Measurements from ENCODE around the gene MAGI1.
"Not testable (repeated sequence)": the region's sequence is repeated elsewhere in the genome, so short reads cannot be mapped to it uniquely, and the experiment has no call there.

MAGI1 gene

GRCh38 chr3:65899226-65899625 is 139.5 kb downstream of the MAGI1 start:
- DNase-seq, result no peak

DNA sequence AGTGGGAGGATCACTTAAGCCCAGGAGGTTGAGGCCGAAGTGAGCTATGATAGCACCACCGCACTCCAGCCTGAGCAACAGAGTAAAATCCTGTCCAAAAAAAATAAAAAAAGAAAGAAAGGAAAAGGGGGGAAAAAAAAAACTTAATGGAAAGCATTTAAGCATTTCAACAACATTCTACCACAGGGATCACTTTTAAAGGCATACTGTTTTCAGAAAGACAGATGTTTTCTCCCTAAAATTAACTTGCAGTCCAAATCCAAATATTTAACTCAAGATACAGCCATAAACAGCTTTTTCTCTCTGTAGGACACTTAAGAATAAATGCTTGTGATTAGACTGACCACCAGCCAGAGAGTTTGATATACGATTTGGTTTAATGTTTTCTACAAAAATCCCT is 141.0 kb downstream of the MAGI1 start:
- DNase-seq, result no peak

GRCh38 chr3:65896321-65896720 is 142.4 kb downstream of the MAGI1 start:
- DNase-seq, result no peak

DNA sequence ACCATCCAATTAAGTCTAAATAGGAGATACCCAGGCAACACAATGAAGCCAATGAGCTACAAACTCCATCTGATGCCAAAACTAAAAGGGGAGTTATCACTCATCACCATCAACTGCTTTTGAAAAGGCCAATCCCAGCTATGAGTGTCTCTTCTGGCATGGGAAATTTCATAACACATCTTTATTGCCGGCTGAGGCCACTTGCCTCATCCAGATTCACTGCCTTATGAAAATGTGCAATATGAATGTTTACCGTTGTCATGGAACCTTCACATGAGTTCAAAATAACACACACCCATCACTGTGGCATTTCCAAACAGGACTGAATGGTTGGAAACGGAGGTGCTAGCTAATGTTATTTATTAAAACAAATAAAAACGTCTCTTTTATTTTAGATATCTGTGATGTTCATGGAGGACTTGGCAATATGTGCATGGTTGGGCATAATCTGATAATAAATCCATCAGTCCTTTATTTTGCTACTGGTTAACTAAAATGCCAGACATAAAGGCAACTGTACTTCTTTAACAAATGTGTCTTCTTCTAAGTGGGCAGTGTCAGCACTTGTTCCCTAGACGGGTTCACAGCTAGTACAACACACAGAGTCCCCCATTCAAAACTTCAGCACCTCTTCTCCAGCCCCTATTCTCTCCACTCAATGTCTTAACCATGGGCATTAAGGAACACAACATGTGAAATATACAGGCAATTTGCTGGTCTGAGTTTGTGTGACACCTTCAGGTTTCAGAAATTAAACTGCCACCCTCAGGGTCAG is 143.9 kb downstream of the MAGI1 start:
- peak; percentile 47 for DNase-seq

DNA sequence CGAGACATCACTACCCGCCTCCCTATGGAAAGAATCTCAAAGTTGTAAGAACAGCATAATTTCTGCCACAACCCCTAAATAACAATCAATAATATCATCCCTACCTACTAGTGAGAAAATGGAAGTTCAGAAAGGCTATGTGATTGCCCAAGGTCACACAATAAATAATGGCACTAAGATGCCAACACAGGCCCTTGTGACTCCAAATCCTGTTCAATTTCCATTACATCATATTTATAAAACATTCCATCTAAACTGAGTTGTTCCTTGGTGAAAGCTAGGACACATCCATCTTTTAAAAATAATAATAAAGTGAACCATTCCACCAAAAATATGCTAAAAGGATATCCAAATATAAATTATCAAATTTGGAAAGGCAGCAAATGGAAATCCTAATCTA is 144.6 kb downstream of the MAGI1 start:
- no peak for DNase-seq

- no peak for DNase-seq
Measured at GRCh38 chr3:65893631-65894030, 145.1 kb downstream of the MAGI1 start.

DNA sequence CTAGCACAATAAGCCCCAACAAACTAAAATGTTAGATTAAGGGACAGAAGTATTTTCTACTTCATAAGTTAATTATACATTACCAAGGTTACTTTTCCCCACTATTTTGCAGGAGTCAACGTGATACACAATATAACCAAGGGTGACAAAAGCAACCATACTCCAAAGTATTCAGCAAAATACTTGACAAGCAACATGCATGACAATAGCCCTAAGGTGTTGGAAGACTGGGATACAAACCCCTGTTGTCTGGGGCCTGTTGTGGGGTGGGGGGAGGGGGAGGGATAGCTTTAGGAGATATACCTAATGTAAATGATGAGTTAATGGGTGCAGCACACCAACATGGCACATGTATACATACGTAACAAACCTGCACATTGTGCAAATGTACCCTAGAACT is 147.2 kb downstream of the MAGI1 start:
- not testable (repeated sequence) for DNase-seq

GRCh38 chr3:65890328-65890727 is 148.4 kb downstream of the MAGI1 start:
- no peak for DNase-seq

GRCh38 chr3:65889707-65890099 is 149.0 kb downstream of the MAGI1 start:
- DNase-seq, result no peak

- peak; percentile 78 for DNase-seq
Measured at GRCh38 chr3:65888980-65889706, 149.6 kb downstream of the MAGI1 start.

- DNase-seq, result no peak
Measured at GRCh38 chr3:65888196-65888595, 150.5 kb downstream of the MAGI1 start.

- DNase-seq, result no peak
Measured at GRCh38 chr3:65886391-65886790, 152.3 kb downstream of the MAGI1 start.

DNA sequence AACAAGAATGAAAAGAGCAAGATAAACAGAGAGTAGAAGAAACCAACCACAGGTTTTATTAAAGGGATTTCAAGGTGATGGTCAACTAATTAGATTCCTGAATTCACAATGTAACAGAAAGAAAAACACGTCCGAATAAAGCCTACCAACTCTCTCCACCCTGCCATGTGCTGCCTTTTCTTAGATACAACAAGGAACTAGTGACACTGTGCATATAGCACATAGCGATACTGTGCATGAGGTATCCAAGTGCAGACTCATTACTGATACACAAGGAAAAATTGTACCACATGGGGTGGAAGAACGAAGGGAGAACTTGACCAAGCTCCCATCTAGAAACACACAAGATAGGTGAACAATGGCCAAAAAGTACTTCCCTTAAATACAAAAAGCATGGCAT is 154.6 kb downstream of the MAGI1 start:
- no peak for DNase-seq

GRCh38 chr3:65883613-65884012 is 155.1 kb downstream of the MAGI1 start:
- DNase-seq, result peak; percentile 3

- no peak for DNase-seq
Measured at GRCh38 chr3:65880350-65880749, 158.4 kb downstream of the MAGI1 start.

- DNase-seq, result no peak
Measured at GRCh38 chr3:65879372-65879771, 159.3 kb downstream of the MAGI1 start.

GRCh38 chr3:65878831-65879230 is 159.9 kb downstream of the MAGI1 start:
- DNase-seq, result no peak

DNA sequence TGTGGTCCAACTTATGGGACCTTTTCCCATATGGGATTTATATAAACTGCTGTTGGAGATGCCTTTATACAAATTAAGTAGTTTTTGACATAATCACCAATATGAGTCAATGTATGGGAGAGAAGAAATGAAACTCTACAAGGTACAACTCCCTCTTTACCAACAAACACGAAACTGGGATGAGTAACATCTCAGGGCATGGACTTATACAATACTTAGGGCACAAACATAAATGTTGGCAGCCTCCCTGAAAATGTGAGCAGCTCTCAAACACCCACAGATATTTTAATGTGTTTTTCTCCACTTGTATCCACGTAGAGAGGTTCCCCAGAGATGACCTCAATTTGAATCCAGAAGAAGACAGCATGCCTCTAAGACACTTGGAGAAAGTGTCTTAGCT is 161.6 kb downstream of the MAGI1 start:
- DNase-seq, result no peak

GRCh38 chr3:65876028-65876420 is 162.7 kb downstream of the MAGI1 start:
- no peak for DNase-seq

GRCh38 chr3:65875393-65876027 is 163.2 kb downstream of the MAGI1 start:
- DNase-seq, result no peak

DNA sequence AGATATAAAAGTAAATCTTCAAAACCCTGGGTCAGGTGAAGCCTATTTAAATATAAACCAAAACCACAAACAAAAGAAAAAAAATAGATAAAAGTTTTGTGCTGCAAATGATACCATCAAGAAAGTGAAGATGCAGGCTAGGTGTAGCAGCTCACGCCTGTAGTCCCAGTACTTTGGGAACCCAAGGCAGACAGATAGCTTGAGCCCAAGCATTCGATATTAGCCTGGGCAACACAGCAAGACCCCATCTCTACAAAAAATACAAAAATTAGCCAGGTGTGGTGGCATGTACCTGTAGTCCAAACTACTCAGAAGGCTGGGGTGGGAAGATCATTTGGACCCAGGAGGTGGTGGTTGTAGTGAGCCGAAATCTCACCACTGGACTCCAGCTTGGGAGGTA is 164.8 kb downstream of the MAGI1 start:
- no peak for DNase-seq

- no peak for DNase-seq
Measured at GRCh38 chr3:65873028-65873427, 165.7 kb downstream of the MAGI1 start.

DNA sequence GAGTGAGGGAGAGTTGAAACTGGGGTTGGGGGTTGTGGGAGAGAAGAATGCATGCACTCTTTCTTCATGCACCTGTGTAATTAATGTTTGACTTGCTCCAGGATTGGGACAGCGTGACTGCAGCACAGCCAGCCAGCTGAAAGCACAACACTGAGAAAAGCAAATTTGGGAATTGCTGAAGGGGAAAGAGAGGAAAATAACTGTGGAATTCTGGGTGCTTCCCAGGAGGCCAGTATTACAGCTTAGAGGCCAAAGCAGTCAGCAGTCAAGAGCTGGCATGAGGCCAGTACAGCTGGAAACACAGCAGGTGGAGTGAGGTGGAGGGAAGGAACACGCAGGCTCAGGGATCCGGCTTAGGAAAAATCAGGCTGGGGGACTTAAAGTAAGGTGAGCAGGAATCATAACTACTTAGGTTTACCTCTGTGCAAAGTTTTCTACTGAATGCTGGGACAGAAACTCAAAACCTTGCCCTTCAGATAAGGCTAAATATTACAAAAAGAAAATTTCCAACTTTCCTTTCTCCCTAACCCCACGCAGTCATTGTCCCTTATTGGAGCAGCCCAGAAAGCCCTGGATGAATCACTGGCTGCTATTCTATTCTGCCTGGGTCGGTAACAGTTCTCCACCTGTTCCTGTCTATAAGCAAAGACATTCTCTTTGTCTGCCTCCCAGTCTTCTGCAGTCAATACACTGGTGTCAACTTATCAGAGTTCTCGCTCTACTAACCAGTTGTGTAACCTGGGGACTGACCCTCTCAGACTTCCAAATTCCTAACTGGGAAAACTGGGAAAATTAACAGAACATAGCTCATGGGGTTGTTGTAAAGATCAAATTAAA is 167.2 kb downstream of the MAGI1 start:
- no peak for DNase-seq
